ENCODE measurements around the gene YIPF5. TPM values are rescaled to one million over a fixed set of nuclear protein-coding genes. Genes with fewer than 3 reads are reported as not detected.
A peak's percentile ranks its signal among the peaks of the same experiment; 100 is the strongest.

YIPF5 gene
- total RNA-seq, 1 donor from 2014 or later = 34.2 TPM

GRCh38 chr5:144196612-144197011 lies 26.2 kb upstream of the YIPF5 start:
- Mint-ChIP-seq H3K27me3 (ENCODE audit: low read depth) (peaks cover 31% of the 10 kb centered on the region), H3K4me1 (ENCODE audit: low read depth) (no peaks in the 10 kb centered on the region), H3K27ac (no peak overlapping the region), H3K9me3 (no peaks in the 10 kb centered on the region), H3K4me3 (ENCODE audit: low read depth) (no peak overlapping the region), H3K36me3 (ENCODE audit: low read depth) (no peaks in the 10 kb centered on the region)
- DNase-seq (ENCODE audit: low spot score) = no peak
- intact Hi-C loops (cut with micrococcal nuclease) = no loop called here

- Mint-ChIP-seq H3K27ac (no peak overlapping the region), H3K4me3 (ENCODE audit: low read depth) (no peak overlapping the region), H3K4me1 (ENCODE audit: low read depth) (no peaks in the 10 kb centered on the region), H3K36me3 (ENCODE audit: low read depth) (no peaks in the 10 kb centered on the region), H3K9me3 (no peaks in the 10 kb centered on the region), H3K27me3 (ENCODE audit: low read depth) (peaks cover 22% of the 10 kb centered on the region)
- intact Hi-C loops (cut with micrococcal nuclease) = no loop called here
- no peak for DNase-seq (ENCODE audit: low spot score)
These were observed 25.0 kb upstream of the YIPF5 start for GRCh38 chr5:144195448-144195847.

GRCh38 chr5:144194144-144194543 lies 23.7 kb upstream of the YIPF5 start:
- Mint-ChIP-seq H3K4me1 (ENCODE audit: low read depth) (peaks cover 8% of the 10 kb centered on the region), H3K9me3 (no peaks in the 10 kb centered on the region), H3K36me3 (ENCODE audit: low read depth) (no peaks in the 10 kb centered on the region), H3K27me3 (ENCODE audit: low read depth) (peaks cover 19% of the 10 kb centered on the region), H3K27ac (no peak overlapping the region), H3K4me3 (ENCODE audit: low read depth) (no peak overlapping the region)
- intact Hi-C loops (cut with micrococcal nuclease) = loop anchor here (5.0 kb wide), 3 partner anchors 227 to 1753 kb away; no protein-coding TSS in a partner anchor
- no peak for DNase-seq (ENCODE audit: low spot score)

GRCh38 chr5:144192661-144193060 lies 22.2 kb upstream of the YIPF5 start:
- no peak overlapping the region for H3K27ac Mint-ChIP-seq
- intact Hi-C loops (cut with micrococcal nuclease) = loop anchor here (1.0 to 5.0 kb wide), 6 partner anchors 22 to 1755 kb away; partner anchors contain the start of genes KCTD16 and YIPF5
- H3K9me3 Mint-ChIP-seq = no peaks in the 10 kb centered on the region
- no peak for DNase-seq (ENCODE audit: low spot score)
- H3K4me3 Mint-ChIP-seq (ENCODE audit: low read depth) = no peak overlapping the region
- H3K4me1 Mint-ChIP-seq (ENCODE audit: low read depth) = peaks cover 22% of the 10 kb centered on the region
- H3K27me3 Mint-ChIP-seq (ENCODE audit: low read depth) = peaks cover 9% of the 10 kb centered on the region
- no peaks in the 10 kb centered on the region for H3K36me3 Mint-ChIP-seq (ENCODE audit: low read depth)

GRCh38 chr5:144191998-144192397 lies 21.5 kb upstream of the YIPF5 start:
- Mint-ChIP-seq H3K27ac (no peak overlapping the region), H3K9me3 (no peaks in the 10 kb centered on the region), H3K4me3 (ENCODE audit: low read depth) (no peak overlapping the region), H3K4me1 (ENCODE audit: low read depth) (peaks cover 27% of the 10 kb centered on the region), H3K27me3 (ENCODE audit: low read depth) (peaks cover 7% of the 10 kb centered on the region), H3K36me3 (ENCODE audit: low read depth) (no peaks in the 10 kb centered on the region)
- intact Hi-C loops (cut with micrococcal nuclease) = loop anchor here (1.0 to 5.0 kb wide), 6 partner anchors 22 to 1755 kb away; partner anchors contain the start of genes KCTD16 and YIPF5
- DNase-seq (ENCODE audit: low spot score) = peak; percentile 40

- H3K9me3 Mint-ChIP-seq = no peaks in the 10 kb centered on the region
- no peak for DNase-seq (ENCODE audit: low spot score)
- no peak overlapping the region for H3K4me3 Mint-ChIP-seq (ENCODE audit: low read depth)
- H3K27me3 Mint-ChIP-seq (ENCODE audit: low read depth) = peaks cover 7% of the 10 kb centered on the region
- H3K27ac Mint-ChIP-seq = no peak overlapping the region
- peaks cover 29% of the 10 kb centered on the region for H3K4me1 Mint-ChIP-seq (ENCODE audit: low read depth)
- intact Hi-C loops (cut with micrococcal nuclease) = loop anchor here (5.0 kb wide), 3 partner anchors 224 to 1756 kb away; no protein-coding TSS in a partner anchor
- H3K36me3 Mint-ChIP-seq (ENCODE audit: low read depth) = no peaks in the 10 kb centered on the region
These were observed 21.1 kb upstream of the YIPF5 start for GRCh38 chr5:144191531-144191930.

GRCh38 chr5:144189800-144190429 lies 19.5 kb upstream of the YIPF5 start:
- peak overlapping the region; percentile 56 for H3K4me3 Mint-ChIP-seq (ENCODE audit: low read depth)
- H3K9me3 Mint-ChIP-seq = no peaks in the 10 kb centered on the region
- peaks cover 34% of the 10 kb centered on the region for H3K4me1 Mint-ChIP-seq (ENCODE audit: low read depth)

GRCh38 chr5:144187699-144188294 lies 17.3 kb upstream of the YIPF5 start:
- H3K9me3 Mint-ChIP-seq = no peaks in the 10 kb centered on the region
- no peak overlapping the region for H3K27ac Mint-ChIP-seq
- intact Hi-C loops (cut with micrococcal nuclease) = loop anchor here (5.0 to 10.0 kb wide), 2 partner anchors 1263 to 1750 kb away; partner anchors contain the start of gene SH3RF2
- H3K4me1 Mint-ChIP-seq (ENCODE audit: low read depth) = peaks cover 36% of the 10 kb centered on the region
- H3K36me3 Mint-ChIP-seq (ENCODE audit: low read depth) = no peaks in the 10 kb centered on the region
- no peak overlapping the region for H3K4me3 Mint-ChIP-seq (ENCODE audit: low read depth)
- DNase-seq (ENCODE audit: low spot score) = peak; percentile 72
- H3K27me3 Mint-ChIP-seq (ENCODE audit: low read depth) = peaks cover 5% of the 10 kb centered on the region

More at GRCh38 chr5:144189800-144190429, 19.5 kb upstream of the YIPF5 start:
- Mint-ChIP-seq H3K27me3 (ENCODE audit: low read depth) (peaks cover 2% of the 10 kb centered on the region), H3K36me3 (ENCODE audit: low read depth) (no peaks in the 10 kb centered on the region), H3K27ac (peak overlapping the region; percentile 71)
- DNase-seq (ENCODE audit: low spot score) = peak; percentile 74
- intact Hi-C loops (cut with micrococcal nuclease) = loop anchor here (1.0 to 10.0 kb wide), 7 partner anchors 223 to 1757 kb away; partner anchors contain the start of gene SH3RF2

- Mint-ChIP-seq H3K4me1 (ENCODE audit: low read depth) (peaks cover 21% of the 10 kb centered on the region), H3K27ac (no peak overlapping the region), H3K9me3 (no peaks in the 10 kb centered on the region), H3K27me3 (ENCODE audit: low read depth) (peaks cover 5% of the 10 kb centered on the region), H3K36me3 (ENCODE audit: low read depth) (no peaks in the 10 kb centered on the region), H3K4me3 (ENCODE audit: low read depth) (no peak overlapping the region)
- no peak for DNase-seq (ENCODE audit: low spot score)
- intact Hi-C loops (cut with micrococcal nuclease) = loop anchor here (10.0 kb wide), 1 partner anchor 1259 kb away; no protein-coding TSS in a partner anchor
These were observed 12.9 kb upstream of the YIPF5 start for GRCh38 chr5:144183254-144183889.

GRCh38 chr5:144179226-144179625 lies 8.8 kb upstream of the YIPF5 start:
- Mint-ChIP-seq H3K9me3 (no peaks in the 10 kb centered on the region), H3K27ac (no peak overlapping the region), H3K27me3 (ENCODE audit: low read depth) (peaks cover 11% of the 10 kb centered on the region), H3K4me3 (ENCODE audit: low read depth) (no peak overlapping the region), H3K4me1 (ENCODE audit: low read depth) (peaks cover 5% of the 10 kb centered on the region), H3K36me3 (ENCODE audit: low read depth) (no peaks in the 10 kb centered on the region)
- DNase-seq (ENCODE audit: low spot score) = no peak
- intact Hi-C loops (cut with micrococcal nuclease) = no loop called here

- Mint-ChIP-seq H3K9me3 (no peaks in the 10 kb centered on the region), H3K4me3 (ENCODE audit: low read depth) (no peak overlapping the region), H3K27ac (no peak overlapping the region), H3K27me3 (ENCODE audit: low read depth) (peaks cover 19% of the 10 kb centered on the region), H3K4me1 (ENCODE audit: low read depth) (peaks cover 3% of the 10 kb centered on the region), H3K36me3 (ENCODE audit: low read depth) (no peaks in the 10 kb centered on the region)
- no peak for DNase-seq (ENCODE audit: low spot score)
- intact Hi-C loops (cut with micrococcal nuclease) = no loop called here
These were observed 7.1 kb upstream of the YIPF5 start for GRCh38 chr5:144177548-144177947.

GRCh38 chr5:144173766-144174165 lies 3.3 kb upstream of the YIPF5 start:
- no peak for DNase-seq (ENCODE audit: low spot score)
- H3K9me3 Mint-ChIP-seq = no peaks in the 10 kb centered on the region
- intact Hi-C loops (cut with micrococcal nuclease) = loop anchor here (5.0 kb wide), 2 partner anchors 771 to 1166 kb away; partner anchors contain the start of gene NR3C1
- peaks cover 19% of the 10 kb centered on the region for H3K27me3 Mint-ChIP-seq (ENCODE audit: low read depth)
- no peak overlapping the region for H3K27ac Mint-ChIP-seq
- H3K36me3 Mint-ChIP-seq (ENCODE audit: low read depth) = peaks cover 5% of the 10 kb centered on the region
- no peak overlapping the region for H3K4me3 Mint-ChIP-seq (ENCODE audit: low read depth)
- H3K4me1 Mint-ChIP-seq (ENCODE audit: low read depth) = peaks cover 20% of the 10 kb centered on the region

Data from activated T-helper 2 cell treated with anti-CD3 and anti-CD28 coated beads, Interferon-gamma antibody, Interleukin-2, Interleukin-4, amounts not matched to agents 10 μg/mL and 5 μg/mL and 100 μg/mL, durations not matched to agents 14 hours and 24 hours and 36 hours (primary cell).